Endothelial cell of umbilical vein (primary cell): ENCODE results near the gene C13orf46. TPM values are rescaled to one million over a fixed set of nuclear protein-coding genes. Genes with fewer than 3 reads are reported as not detected.

Experiments used
- BruUV-seq: library from RNA; stranded (reverse); fragments of 400-500 nt; replicated peaks from 2 replicates; lab custom pipeline; 2021; lab: Mats Ljungman, UMichigan
- CTCF ChIA-PET: fragments of 300-600, 350-600 bp; sonication (Branson Sonifier 250); formaldehyde crosslinking; loops from one replicate; lab custom pipeline; 2021; ENCODE audit warnings: antibody characterized with exemption, inconsistent platforms; lab: Charles Lee
- POLR2A ChIA-PET: fragments of 300-600, 350-600 bp; sonication (Branson Sonifier 250); formaldehyde crosslinking; loops from one replicate; lab custom pipeline; 2021; ENCODE audit warnings: antibody characterized with exemption, inconsistent platforms; lab: Charles Lee
- DNase-seq: peaks from one replicate; pipeline ENCODE4 v3.0.0-alpha.2; 2011; ENCODE audit warnings: low read depth, low spot score
- FAIRE-seq: peaks from 2 replicates; lab custom pipeline; 2011; peaks lifted over from hg19 to GRCh38; lab: Jason Lieb, UNC
- H2AFZ ChIP-seq: 2 replicates; pipeline ENCODE4 v1.6.0; 2012; ENCODE audit warnings: low read depth, low read length, control low read depth, inconsistent platforms
- H3K27ac ChIP-seq: 2 replicates; pipeline ENCODE4 v1.5.1; 2011; ENCODE audit warnings: low read depth, mild to moderate bottlenecking, control low read depth, low read length, moderate library complexity; ENCODE audit not compliant: insufficient read depth
- H3K27me3 ChIP-seq, 2 experiments: 2 replicates each; pipeline versions ENCODE4 v1.6.0 to v1.6.1; 2011; ENCODE audit warnings: low read length in 2 of 2, mixed read lengths in 1 of 2; ENCODE audit not compliant: control insufficient read depth in 2 of 2, insufficient read depth in 2 of 2
- H3K36me3 ChIP-seq, 2 experiments: 2 replicates in 1 of 2; 3 replicates in 1 of 2; pipeline ENCODE4 v1.5.1; 2011; ENCODE audit warnings: low read length in 2 of 2, mild to moderate bottlenecking in 1 of 2, moderate library complexity in 1 of 2; ENCODE audit not compliant: control insufficient read depth in 2 of 2, insufficient read depth in 2 of 2; ENCODE audit errors: extremely low read depth in 1 of 2
- H3K4me1 ChIP-seq: 3 replicates; pipeline ENCODE4 v1.5.1; 2011; ENCODE audit warnings: mild to moderate bottlenecking, low read length; ENCODE audit not compliant: control insufficient read depth, insufficient read depth; ENCODE audit errors: extremely low read depth
- H3K4me2 ChIP-seq: 2 replicates; pipeline ENCODE4 v1.6.1; 2011; ENCODE audit warnings: low read length, control low read depth, mixed read lengths; ENCODE audit not compliant: insufficient read depth
- H3K4me3 ChIP-seq, 3 experiments: fragments of 200-600 bp in 1 of 3; sonication (generic), shearing (Covaris generic) in 1 of 3; replicated peaks in 1 of 3; 2 replicates each; pipeline ENCODE4 v1.5.1; 2011 to 2016; ENCODE audit warnings: control low read depth in 3 of 3, low read length in 3 of 3, mild to moderate bottlenecking in 2 of 3, inconsistent platforms in 1 of 3, low read depth in 1 of 3, moderate library complexity in 1 of 3; ENCODE audit not compliant: insufficient read depth in 1 of 3
- H3K79me2 ChIP-seq: 2 replicates; pipeline ENCODE4 v1.6.0; 2012; ENCODE audit warnings: low read length, inconsistent platforms; ENCODE audit not compliant: control insufficient read depth, insufficient read depth
- H3K9ac ChIP-seq: replicated peaks from 2 replicates; pipeline ENCODE3; 2011; ENCODE audit warnings: low read length, control low read depth; ENCODE audit not compliant: insufficient read depth; ENCODE audit errors: extremely low read depth
- H3K9me1 ChIP-seq: replicated peaks from 3 replicates; pipeline ENCODE4 v1.6.0; 2011; ENCODE audit warnings: mild to moderate bottlenecking, low read length; ENCODE audit not compliant: control insufficient read depth, insufficient read depth; ENCODE audit errors: extremely low read depth
- H3K9me3 ChIP-seq: replicated peaks from 2 replicates; pipeline ENCODE4 v1.5.1; 2012; ENCODE audit warnings: low read length, inconsistent platforms; ENCODE audit not compliant: control insufficient read depth, insufficient read depth
- H4K20me1 ChIP-seq: replicated peaks from 2 replicates; pipeline ENCODE3; 2011; ENCODE audit warnings: mild to moderate bottlenecking, low read length; ENCODE audit not compliant: control insufficient read depth, insufficient read depth; ENCODE audit errors: extremely low read depth
- EZH2 ChIP-seq: IDR thresholded peaks from 2 replicates; pipeline ENCODE4 v1.6.1; 2012; ENCODE audit warnings: borderline replicate concordance, low read depth, mild to moderate bottlenecking, moderate library complexity, low read length, inconsistent platforms; ENCODE audit not compliant: severe bottlenecking
- FOS ChIP-seq: IDR thresholded peaks from 2 replicates; pipeline ENCODE4 v1.6.1; 2011; ENCODE audit warnings: mild to moderate bottlenecking, low read length, moderate library complexity, borderline replicate concordance; ENCODE audit not compliant: insufficient read depth
- GATA2 ChIP-seq: IDR thresholded peaks from 2 replicates; pipeline ENCODE4 v1.7.0; 2011; ENCODE audit warnings: low read depth, mild to moderate bottlenecking, moderate library complexity, mixed read lengths, low read length; ENCODE audit not compliant: insufficient read length, insufficient read depth
- JUN ChIP-seq: IDR thresholded peaks from 2 replicates; pipeline ENCODE4 v1.6.1; 2011; ENCODE audit warnings: borderline replicate concordance, low read depth; ENCODE audit not compliant: insufficient read length, insufficient read depth
- MYC ChIP-seq: IDR thresholded peaks from one replicate; pipeline ENCODE4 v1.6.1; 2011; ENCODE audit warnings: mild to moderate bottlenecking, low read depth, low read length
- POLR2A ChIP-seq: IDR thresholded peaks from 2 replicates; pipeline ENCODE4 v1.6.1; 2012; ENCODE audit warnings: low read depth, mild to moderate bottlenecking, control low read depth, low read length
- POLR2AphosphoS5 ChIP-seq: IDR thresholded peaks from 2 replicates; pipeline ENCODE4 v1.6.1; 2012; ENCODE audit warnings: low read depth, mild to moderate bottlenecking, control low read depth, low read length, moderate library complexity; ENCODE audit not compliant: insufficient read depth
- dilution Hi-C: fragments of 300-500 bp; cut with MboI; formaldehyde crosslinking; loops from one replicate; pipeline ENCODE4 v1.15.0; 2019; ENCODE audit warnings: low sequenced_read_pairs; ENCODE audit not compliant: extremely low pct_ligation_motif_present
- intact Hi-C: fragments of 100-400 bp; cut with micrococcal nuclease; formaldehyde crosslinking; loops from one replicate; pipeline ENCODE4 v1.10.0; 2022
- polyA plus RNA-seq, 4 experiments: library from polyadenylated mRNA; depleted of rRNA in 3 of 4; stranded (reverse) in 3 of 4; unstranded in 1 of 4; fragments of >200 nt; gene quantifications; 2 replicates each; pipeline versions ENCODE4 v1.2.1 to v1.2.3, GENCODE V29; 2011 to 2012; ENCODE audit warnings: missing spikeins in 1 of 4
- total RNA-seq: library from RNA; stranded (reverse); gene quantifications from 2 replicates; pipeline ENCODE4 v1.2.3, GENCODE V29; 2021
- TF ChIP-seq, protein P1 (sequence below): IDR thresholded peaks from 2 replicates; pipeline ENCODE4 v1.6.1; 2011; ENCODE audit not compliant: insufficient read depth, insufficient read length
- TF ChIP-seq, protein P2 (sequence below), 2 donors: IDR thresholded peaks; 1 replicate in 1 of 2; 2 replicates in 1 of 2; pipeline ENCODE4 v1.5.1; 2011; ENCODE audit warnings: low read length in 2 of 2, mild to moderate bottlenecking in 2 of 2, moderate library complexity in 2 of 2, control low read depth in 1 of 2, inconsistent platforms in 1 of 2, low read depth in 1 of 2; ENCODE audit not compliant: insufficient read depth in 1 of 2; ENCODE audit errors: extremely low read depth in 1 of 2

The C13orf46 gene
- total and polyA plus RNA-seq, 2 donors (not counting 3 experiments of a cell fraction or from before 2014, with no cell fraction given) = 1.3 to 1.7 TPM

GRCh38 chr13:113952151-113952982 is 21.5 kb downstream of the C13orf46 start:
- dilution Hi-C loops (no loop called here), intact Hi-C loops (no loop called here)
- ChIA-PET POLR2A (no interaction called here), CTCF (interaction anchor here (0.7 to 1.8 kb wide), 4 partner anchors 167 to 276 kb away, joined by 3 to 6 read pairs (median 4); no protein-coding TSS in a partner anchor)
- Histone ChIP-seq H3K4me3 (no peak overlapping the region), H3K36me3 (no peaks in the 10 kb centered on the region), H3K9ac (no peak overlapping the region), H3K9me3 (no peaks in the 10 kb centered on the region), H3K27ac (no peak overlapping the region), H3K79me2 (no peaks in the 10 kb centered on the region), H3K27me3 (no peaks in the 10 kb centered on the region), H3K4me2 (no peak overlapping the region), H3K9me1 (no peaks in the 10 kb centered on the region), H3K4me1 (no peaks in the 10 kb centered on the region), H4K20me1 (no peaks in the 10 kb centered on the region), H2AFZ (no peak overlapping the region)
- DNase-seq (no peak), FAIRE-seq (no peak)
- no TSS peak for BruUV-seq
- TF ChIP-seq GATA2 = no peak
- TF ChIP-seq POLR2AphosphoS5 = no peak
- no peak for TF ChIP-seq EZH2
- no peak for TF ChIP-seq JUN
- no peak for TF ChIP-seq MYC
- TF ChIP-seq, protein P1, sequence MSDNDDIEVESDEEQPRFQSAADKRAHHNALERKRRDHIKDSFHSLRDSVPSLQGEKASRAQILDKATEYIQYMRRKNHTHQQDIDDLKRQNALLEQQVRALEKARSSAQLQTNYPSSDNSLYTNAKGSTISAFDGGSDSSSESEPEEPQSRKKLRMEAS = no peak
- no peak for TF ChIP-seq FOS
- no peak for TF ChIP-seq POLR2A
- TF ChIP-seq, protein P2, sequence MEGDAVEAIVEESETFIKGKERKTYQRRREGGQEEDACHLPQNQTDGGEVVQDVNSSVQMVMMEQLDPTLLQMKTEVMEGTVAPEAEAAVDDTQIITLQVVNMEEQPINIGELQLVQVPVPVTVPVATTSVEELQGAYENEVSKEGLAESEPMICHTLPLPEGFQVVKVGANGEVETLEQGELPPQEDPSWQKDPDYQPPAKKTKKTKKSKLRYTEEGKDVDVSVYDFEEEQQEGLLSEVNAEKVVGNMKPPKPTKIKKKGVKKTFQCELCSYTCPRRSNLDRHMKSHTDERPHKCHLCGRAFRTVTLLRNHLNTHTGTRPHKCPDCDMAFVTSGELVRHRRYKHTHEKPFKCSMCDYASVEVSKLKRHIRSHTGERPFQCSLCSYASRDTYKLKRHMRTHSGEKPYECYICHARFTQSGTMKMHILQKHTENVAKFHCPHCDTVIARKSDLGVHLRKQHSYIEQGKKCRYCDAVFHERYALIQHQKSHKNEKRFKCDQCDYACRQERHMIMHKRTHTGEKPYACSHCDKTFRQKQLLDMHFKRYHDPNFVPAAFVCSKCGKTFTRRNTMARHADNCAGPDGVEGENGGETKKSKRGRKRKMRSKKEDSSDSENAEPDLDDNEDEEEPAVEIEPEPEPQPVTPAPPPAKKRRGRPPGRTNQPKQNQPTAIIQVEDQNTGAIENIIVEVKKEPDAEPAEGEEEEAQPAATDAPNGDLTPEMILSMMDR (IDR thresholded peaks at IDR 0.05; ENCODE audit: extremely low read depth in 1 of 2, insufficient read depth in 1 of 2, low read depth in 1 of 2, low read length in 2 of 2) = no peak
